ENCODE results near the gene SNCG.

The SNCG gene

DNA sequence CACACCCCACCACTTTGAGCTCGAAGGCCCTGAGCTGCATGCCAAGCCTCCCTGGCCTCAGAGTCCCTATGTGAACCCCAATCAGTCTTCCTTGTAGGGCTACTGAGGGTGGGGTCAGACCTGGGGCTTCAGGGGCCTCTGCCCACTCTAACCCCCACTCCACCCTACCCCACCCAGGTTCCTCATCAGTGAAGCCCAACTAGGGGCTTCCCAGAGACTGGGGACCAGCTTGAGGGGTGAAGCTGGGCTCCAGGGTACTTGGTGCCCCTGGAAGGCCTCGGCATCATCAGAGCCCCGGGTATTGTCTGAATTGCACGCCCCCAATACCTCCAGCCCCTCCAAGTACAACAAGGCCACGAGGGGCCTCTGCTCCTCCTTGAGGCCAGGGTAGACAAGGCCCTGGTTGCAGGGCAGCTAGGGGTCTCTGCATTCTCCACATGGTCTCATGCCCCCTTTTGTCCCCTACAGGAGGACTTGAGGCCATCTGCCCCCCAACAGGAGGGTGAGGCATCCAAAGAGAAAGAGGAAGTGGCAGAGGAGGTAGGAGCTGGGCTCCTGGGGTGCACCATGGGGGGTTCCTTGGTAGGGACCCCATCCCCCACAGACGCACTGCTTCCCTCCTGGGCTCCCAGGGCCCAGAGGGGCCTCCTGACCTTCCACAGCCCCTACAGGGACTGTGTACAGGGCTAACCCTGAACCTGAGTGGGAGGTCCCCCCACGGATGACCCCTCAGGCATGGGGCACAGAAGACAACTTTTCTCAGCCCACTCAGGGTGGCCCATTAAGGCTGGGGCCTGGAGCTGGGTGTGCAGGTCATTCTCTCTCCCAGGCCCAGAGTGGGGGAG lies 4.0 kb downstream of the SNCG start:
- TF ChIP-seq FOXP2 (optimal IDR thresholded peaks at IDR 0.05; ENCODE audit: control extremely low read depth, extremely low read length, insufficient read depth) = no peak
- TF ChIP-seq POLR2AphosphoS5 (IDR thresholded peaks at IDR 0.05; ENCODE audit: borderline replicate concordance, low read depth, low read length) = no peak
- no peak for TF ChIP-seq EZH2 (IDR thresholded peaks at IDR 0.05)
- H3K4me3 ChIP-seq = no peak overlapping the region
- DNase-seq (ENCODE audit: low read depth, low spot score) = no peak
- H3K9me3 ChIP-seq (ENCODE audit: low read depth, low read length) = no peaks in the 10 kb centered on the region
- H3K9ac ChIP-seq (ENCODE audit: insufficient read length) = no peak overlapping the region
- no peaks in the 10 kb centered on the region for H3K36me3 ChIP-seq (ENCODE audit: insufficient read depth, low read length)
- H3K27ac ChIP-seq = no peak overlapping the region

DNA sequence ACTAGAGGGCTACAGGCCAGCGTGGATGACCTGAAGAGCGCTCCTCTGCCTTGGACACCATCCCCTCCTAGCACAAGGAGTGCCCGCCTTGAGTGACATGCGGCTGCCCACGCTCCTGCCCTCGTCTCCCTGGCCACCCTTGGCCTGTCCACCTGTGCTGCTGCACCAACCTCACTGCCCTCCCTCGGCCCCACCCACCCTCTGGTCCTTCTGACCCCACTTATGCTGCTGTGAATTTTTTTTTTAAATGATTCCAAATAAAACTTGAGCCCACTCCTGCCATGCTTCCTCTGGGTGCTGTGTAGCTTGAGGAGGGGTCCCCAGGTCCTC lies 4.5 kb downstream of the SNCG start:
- TF ChIP-seq POLR2AphosphoS5 (IDR thresholded peaks at IDR 0.05; ENCODE audit: borderline replicate concordance, low read depth, low read length) (no peak), FOXP2 (optimal IDR thresholded peaks at IDR 0.05; ENCODE audit: control extremely low read depth, extremely low read length, insufficient read depth) (no peak)
- H3K36me3 ChIP-seq (ENCODE audit: insufficient read depth, low read length) = no peaks in the 10 kb centered on the region
- no peaks in the 10 kb centered on the region for H3K9me3 ChIP-seq (ENCODE audit: low read depth, low read length)
- H3K27ac ChIP-seq = no peak overlapping the region
- no peak for DNase-seq (ENCODE audit: low read depth, low spot score)
- no peak overlapping the region for H3K4me3 ChIP-seq
- no peak overlapping the region for H3K9ac ChIP-seq (ENCODE audit: insufficient read length)

DNA sequence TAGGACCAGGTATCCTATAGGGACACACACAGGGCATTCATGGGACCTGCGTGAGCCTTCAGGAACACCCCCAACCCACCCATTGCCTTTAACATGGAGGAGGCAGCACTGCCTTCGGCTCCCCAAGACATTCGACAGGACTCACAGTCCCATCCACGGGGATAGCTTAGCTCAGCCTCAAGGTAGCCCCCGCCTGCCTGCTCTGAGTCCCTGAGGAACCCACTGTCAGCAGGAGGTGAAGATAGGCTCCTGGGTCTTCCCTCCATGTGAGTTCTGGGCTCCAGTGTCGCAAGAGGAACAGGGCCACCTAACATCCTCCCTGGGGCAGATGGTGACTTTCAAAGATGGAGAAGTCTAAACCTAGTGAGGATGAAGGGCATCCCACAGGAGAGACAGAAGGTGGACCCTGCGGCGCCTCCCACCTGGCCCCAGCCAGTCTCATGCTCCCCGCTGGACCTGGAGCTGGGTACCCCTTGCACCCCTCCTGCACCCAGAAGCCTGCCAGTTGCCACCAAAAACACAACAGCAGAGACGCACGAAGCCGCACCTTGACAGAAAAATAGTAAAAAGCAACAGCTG lies 5.0 kb downstream of the SNCG start:
- no peak overlapping the region for H3K4me3 ChIP-seq
- DNase-seq (ENCODE audit: low read depth, low spot score) = no peak
- H3K27ac ChIP-seq = no peak overlapping the region
- no peaks in the 10 kb centered on the region for H3K9me3 ChIP-seq (ENCODE audit: low read depth, low read length)
- no peak for TF ChIP-seq FOXP2 (optimal IDR thresholded peaks at IDR 0.05; ENCODE audit: control extremely low read depth, extremely low read length, insufficient read depth)
- no peak for TF ChIP-seq POLR2AphosphoS5 (IDR thresholded peaks at IDR 0.05; ENCODE audit: borderline replicate concordance, low read depth, low read length)
- no peak for TF ChIP-seq EZH2 (IDR thresholded peaks at IDR 0.05)
- H3K36me3 ChIP-seq (ENCODE audit: insufficient read depth, low read length) = no peaks in the 10 kb centered on the region
- H3K9ac ChIP-seq (ENCODE audit: insufficient read length) = no peak overlapping the region

DNA sequence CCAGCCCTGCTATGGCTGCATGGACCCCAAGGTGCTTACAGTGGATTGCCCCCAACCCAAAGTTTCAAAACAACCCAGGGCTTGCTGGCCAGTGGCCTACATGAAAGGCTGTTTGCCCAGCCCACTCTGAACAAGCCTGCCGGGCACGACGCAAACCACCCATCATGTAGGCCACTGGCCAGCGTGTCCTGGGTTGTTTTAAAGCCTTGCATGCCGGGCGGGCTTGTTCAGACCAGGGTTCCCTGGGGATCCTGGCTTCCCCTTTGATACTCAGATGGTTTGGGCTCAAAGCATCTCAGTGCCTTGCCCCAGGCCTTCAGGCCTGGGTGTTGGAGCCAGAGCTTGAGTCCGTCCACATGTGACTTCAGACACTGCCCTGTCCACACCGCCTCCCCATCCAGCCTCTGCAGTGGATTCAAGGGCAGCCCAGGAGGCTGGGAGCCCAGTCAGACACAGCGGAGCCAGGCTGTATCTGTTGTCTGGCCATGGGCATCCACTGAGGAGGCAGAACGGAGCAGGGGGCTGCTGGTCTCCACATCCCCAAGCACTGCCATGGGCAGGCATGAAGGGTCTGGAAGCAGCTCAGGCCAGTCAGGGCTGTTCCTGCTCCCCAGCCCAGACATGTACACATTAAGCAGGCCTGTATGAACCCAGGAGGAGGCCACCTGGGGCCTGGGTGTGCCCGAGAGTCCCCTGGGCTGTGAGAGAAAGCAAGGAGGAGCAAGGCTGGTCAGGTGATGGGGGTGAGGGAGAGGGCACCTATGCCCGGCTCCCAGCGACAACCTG lies 5.9 kb downstream of the SNCG start:
- TF ChIP-seq FOXP2 (optimal IDR thresholded peaks at IDR 0.05; ENCODE audit: control extremely low read depth, extremely low read length, insufficient read depth) = no peak
- TF ChIP-seq EZH2 (IDR thresholded peaks at IDR 0.05) = no peak
- no peak for TF ChIP-seq POLR2AphosphoS5 (IDR thresholded peaks at IDR 0.05; ENCODE audit: borderline replicate concordance, low read depth, low read length)
- no peaks in the 10 kb centered on the region for H3K36me3 ChIP-seq (ENCODE audit: insufficient read depth, low read length)
- no peak overlapping the region for H3K9ac ChIP-seq (ENCODE audit: insufficient read length)
- no peak for DNase-seq (ENCODE audit: low read depth, low spot score)
- no peak overlapping the region for H3K27ac ChIP-seq
- no peak overlapping the region for H3K4me3 ChIP-seq
- no peaks in the 10 kb centered on the region for H3K9me3 ChIP-seq (ENCODE audit: low read depth, low read length)

DNA sequence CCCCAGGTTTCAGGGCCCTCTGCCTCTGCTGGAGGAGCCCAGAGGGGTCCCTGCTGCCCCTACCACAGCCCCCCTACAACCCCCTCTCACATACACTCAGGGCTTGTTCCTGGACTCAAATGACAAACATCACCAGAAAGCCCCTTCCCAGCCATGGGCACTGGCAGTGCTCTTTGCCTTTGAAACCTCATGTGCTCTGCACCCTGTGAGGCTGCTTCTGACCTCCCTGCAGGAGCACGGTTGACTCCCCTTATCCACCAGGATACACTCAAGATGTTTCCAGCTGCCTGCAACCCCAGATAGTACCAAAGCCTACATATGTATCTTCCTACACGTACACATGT lies 6.4 kb downstream of the SNCG start:
- TF ChIP-seq POLR2AphosphoS5 (IDR thresholded peaks at IDR 0.05; ENCODE audit: borderline replicate concordance, low read depth, low read length) (no peak), FOXP2 (optimal IDR thresholded peaks at IDR 0.05; ENCODE audit: control extremely low read depth, extremely low read length, insufficient read depth) (no peak), EZH2 (IDR thresholded peaks at IDR 0.05) (no peak)
- no peak for DNase-seq (ENCODE audit: low read depth, low spot score)
- H3K36me3 ChIP-seq (ENCODE audit: insufficient read depth, low read length) = no peaks in the 10 kb centered on the region
- H3K9me3 ChIP-seq (ENCODE audit: low read depth, low read length) = no peaks in the 10 kb centered on the region
- no peak overlapping the region for H3K9ac ChIP-seq (ENCODE audit: insufficient read length)
- no peak overlapping the region for H3K4me3 ChIP-seq
- H3K27ac ChIP-seq = no peak overlapping the region

DNA sequence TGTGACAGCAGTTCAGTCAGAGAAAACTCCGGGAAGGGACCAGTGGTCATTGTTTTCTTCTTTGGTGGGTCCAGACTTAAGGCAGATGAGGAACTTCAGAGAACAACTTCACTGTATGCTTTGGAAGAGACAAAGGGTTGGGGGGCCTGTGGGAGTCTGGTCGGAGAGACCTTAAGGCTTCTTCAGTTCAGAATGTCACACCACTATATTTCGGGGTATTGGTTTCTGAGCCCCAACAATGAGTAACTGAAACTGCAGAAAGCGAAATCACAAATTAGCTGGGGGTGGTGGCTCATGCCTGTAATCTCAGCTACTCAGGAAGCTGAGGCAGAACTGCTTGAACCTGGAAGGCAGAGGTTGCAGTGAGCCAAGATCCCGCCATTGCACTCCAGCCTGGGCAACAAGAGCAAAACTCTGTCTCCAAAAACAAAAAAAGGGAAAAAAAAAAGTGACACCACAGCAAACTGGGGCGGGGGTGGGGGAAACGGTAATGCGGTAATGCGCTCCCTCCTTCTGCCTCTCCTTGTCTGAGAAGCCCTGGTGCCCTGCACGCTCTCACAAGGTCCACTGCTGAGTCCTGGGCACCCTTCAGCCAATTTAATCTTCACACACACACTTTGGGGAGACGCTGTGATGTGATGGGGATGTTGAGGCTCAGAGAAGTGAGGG lies 7.7 kb downstream of the SNCG start:
- H3K9ac ChIP-seq (ENCODE audit: insufficient read length) = no peak overlapping the region
- no peaks in the 10 kb centered on the region for H3K9me3 ChIP-seq (ENCODE audit: low read depth, low read length)
- no peaks in the 10 kb centered on the region for H3K36me3 ChIP-seq (ENCODE audit: insufficient read depth, low read length)
- no peak for TF ChIP-seq FOXP2 (optimal IDR thresholded peaks at IDR 0.05; ENCODE audit: control extremely low read depth, extremely low read length, insufficient read depth)
- no peak for TF ChIP-seq EZH2 (IDR thresholded peaks at IDR 0.05)
- TF ChIP-seq POLR2AphosphoS5 (IDR thresholded peaks at IDR 0.05; ENCODE audit: borderline replicate concordance, low read depth, low read length) = no peak
- H3K4me3 ChIP-seq = no peak overlapping the region
- no peak overlapping the region for H3K27ac ChIP-seq
- no peak for DNase-seq (ENCODE audit: low read depth, low spot score)

DNA sequence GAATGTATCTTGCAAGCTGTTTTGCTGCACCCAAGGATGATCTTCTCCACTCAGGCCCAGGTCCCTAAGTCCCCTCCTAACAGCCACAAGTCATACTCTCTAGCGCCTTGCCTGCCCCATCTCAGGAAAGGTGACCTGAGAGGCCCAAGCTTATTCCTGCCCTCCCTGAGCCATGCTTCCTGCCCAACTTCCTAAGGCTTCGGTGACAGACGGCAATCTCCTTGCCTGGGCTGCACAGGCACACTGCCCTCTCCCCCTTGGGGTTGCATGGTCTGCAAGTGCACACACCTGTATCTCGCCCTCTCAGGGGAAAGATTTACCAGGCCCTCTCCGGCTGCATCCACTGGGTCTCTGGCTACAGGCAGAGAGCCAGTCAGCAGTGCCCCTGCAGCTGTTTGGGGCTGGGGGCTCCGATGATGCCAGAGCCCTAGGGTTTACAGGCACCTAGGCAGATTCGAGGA lies 9.1 kb downstream of the SNCG start:
- Histone ChIP-seq H3K9me3 (ENCODE audit: low read depth, low read length) (no peaks in the 10 kb centered on the region), H3K9ac (ENCODE audit: insufficient read length) (no peak overlapping the region), H3K27ac (no peak overlapping the region), H3K36me3 (ENCODE audit: insufficient read depth, low read length) (no peaks in the 10 kb centered on the region), H3K4me3 (no peak overlapping the region)
- TF ChIP-seq EZH2 (IDR thresholded peaks at IDR 0.05) (no peak), POLR2AphosphoS5 (IDR thresholded peaks at IDR 0.05; ENCODE audit: borderline replicate concordance, low read depth, low read length) (no peak), FOXP2 (optimal IDR thresholded peaks at IDR 0.05; ENCODE audit: control extremely low read depth, extremely low read length, insufficient read depth) (no peak)
- no peak for DNase-seq (ENCODE audit: low read depth, low spot score)
